ENCODE measurements around the gene ALDH1L1. TPM values are rescaled to one million over a fixed set of nuclear protein-coding genes. Genes with fewer than 3 reads are reported as not detected.
A peak's percentile ranks its signal among the peaks of the same experiment; 100 is the strongest.

Gene ALDH1L1
- under 1 TPM; 0.05 to 0.18 TPM for total RNA-seq

DNA sequence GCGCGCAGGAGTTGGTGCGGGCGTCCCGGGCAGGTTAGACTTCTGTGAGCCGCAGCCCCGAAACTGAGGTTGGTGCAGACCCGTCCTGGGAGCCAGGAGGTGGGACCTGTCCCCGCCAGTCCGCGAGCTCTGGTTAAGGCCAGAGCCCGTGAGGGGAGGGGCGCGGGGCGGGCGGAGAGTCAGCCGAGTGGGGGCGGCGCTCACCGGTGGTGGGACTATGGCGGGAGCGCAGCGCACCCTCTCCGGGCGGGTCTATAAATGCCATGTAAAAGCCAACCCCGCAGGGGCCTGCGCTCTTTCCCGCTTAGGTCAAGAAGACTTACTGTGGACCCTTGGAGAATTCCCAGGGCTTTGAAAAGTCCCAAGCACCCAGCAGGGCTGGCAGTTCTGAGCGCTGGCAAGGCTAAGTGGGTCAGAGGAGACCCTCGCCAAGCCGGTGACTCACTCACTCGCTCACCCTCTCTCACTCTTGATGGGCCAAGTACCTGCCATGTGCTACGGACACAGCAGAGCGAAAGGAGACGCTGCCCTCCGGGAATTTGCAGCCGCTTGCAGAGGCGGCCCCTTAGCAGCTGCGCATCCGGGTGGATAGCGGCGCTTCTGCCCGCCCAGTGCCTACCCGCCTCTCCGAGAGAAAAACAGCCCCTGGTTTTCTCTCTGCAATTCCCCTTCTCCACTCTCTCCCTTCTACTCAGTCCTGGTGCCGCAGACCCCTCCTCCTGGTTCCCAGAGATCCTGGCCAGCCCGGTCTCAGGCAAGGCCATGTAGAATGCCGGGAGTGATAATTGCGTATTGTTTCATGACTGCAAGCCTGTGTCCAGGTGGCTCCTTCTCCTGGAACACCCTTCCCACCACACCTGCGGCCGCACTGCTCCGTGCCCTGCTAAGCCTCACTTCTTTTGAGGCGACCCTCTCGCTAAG, at the start of gene ALDH1L1:
ALDH1L1 (minus strand) TSS at position 110 of the 921 bp plus-strand sequence. CDS start 19,607 bp downstream, outside the sequence.
- ATAC-seq, result no peak
- Mint-ChIP-seq H3K4me1 (peaks cover 4% of the 10 kb centered on the region), H3K27ac (no peak within 1 kb of the TSS), H3K4me3 (no peak within 1 kb of the TSS), H3K27me3 (peaks cover 37% of the 10 kb centered on the region), H3K9me3 (ENCODE audit: low read depth) (no peaks in the 10 kb centered on the region), H3K36me3 (ENCODE audit: low read depth) (no peaks in the 10 kb centered on the region)
- intact Hi-C loops (cut with DNase I, micrococcal nuclease), result no loop called here
- peak; percentile 9 for DNase-seq
- CTCF ChIA-PET, result interaction anchor here (1.0 kb wide), 1 partner anchor 16 kb away, joined by 4 read pairs; no protein-coding TSS in a partner anchor
- POLR2A ChIA-PET, result no interaction called here

DNA sequence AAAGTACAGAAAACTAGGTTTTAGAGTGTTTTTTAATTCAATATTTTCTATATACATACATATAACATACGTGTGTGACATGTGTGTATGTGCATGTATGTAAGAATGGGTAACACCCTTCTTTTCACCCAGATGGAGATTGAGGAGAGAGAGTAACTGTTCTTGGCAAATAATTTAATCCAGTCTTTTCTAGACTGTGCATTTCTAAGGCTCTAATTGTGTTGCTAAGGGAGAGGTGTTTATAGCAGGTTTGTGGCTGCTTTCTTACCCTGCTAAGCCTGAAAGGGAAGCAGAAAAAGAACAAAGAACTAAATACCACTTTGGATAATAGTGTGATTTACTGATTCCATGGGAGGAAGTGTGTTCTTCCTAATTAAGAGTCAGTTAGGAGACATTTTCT, 46.0 kb upstream of the ALDH1L1 start:
- no peak for DNase-seq
- CTCF ChIA-PET, result no interaction called here
- H3K9me3 Mint-ChIP-seq (ENCODE audit: low read depth), result no peaks in the 10 kb centered on the region
- H3K27ac Mint-ChIP-seq, result no peak overlapping the region
- intact Hi-C loops (cut with DNase I, micrococcal nuclease), result no loop called here
- POLR2A ChIA-PET, result no interaction called here
- ATAC-seq, result no peak
- H3K4me1 Mint-ChIP-seq, result no peaks in the 10 kb centered on the region
- H3K27me3 Mint-ChIP-seq, result peaks cover 10% of the 10 kb centered on the region
- H3K4me3 Mint-ChIP-seq, result no peak overlapping the region
- no peaks in the 10 kb centered on the region for H3K36me3 Mint-ChIP-seq (ENCODE audit: low read depth)

DNA sequence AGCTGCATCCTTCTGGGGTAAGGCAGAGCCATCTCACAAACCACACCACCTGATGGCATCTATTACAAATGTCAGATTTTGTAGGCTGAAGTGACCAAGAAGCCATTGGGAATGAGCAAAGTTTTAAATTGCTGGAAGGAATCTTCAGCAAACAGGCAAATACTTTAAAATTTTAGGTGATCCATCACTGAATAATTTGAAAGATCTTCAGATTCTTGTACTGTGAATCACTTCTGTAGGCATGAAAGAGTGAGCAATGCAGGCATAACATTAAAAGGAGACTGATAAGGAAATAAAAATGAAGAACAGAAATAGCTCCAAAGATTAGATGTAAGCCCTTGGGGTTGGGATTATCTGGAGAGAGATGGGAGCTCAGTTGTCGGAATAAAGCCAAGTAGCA, 36.0 kb upstream of the ALDH1L1 start:
- intact Hi-C loops (cut with DNase I, micrococcal nuclease), result no loop called here
- ATAC-seq (no peak), DNase-seq (no peak)
- POLR2A ChIA-PET, result no interaction called here
- Mint-ChIP-seq H3K27ac (no peak overlapping the region), H3K27me3 (peaks cover 47% of the 10 kb centered on the region), H3K4me1 (peaks cover 2% of the 10 kb centered on the region), H3K9me3 (ENCODE audit: low read depth) (no peaks in the 10 kb centered on the region), H3K36me3 (ENCODE audit: low read depth) (no peaks in the 10 kb centered on the region), H3K4me3 (no peak overlapping the region)
- CTCF ChIA-PET, result interaction anchor here (0.5 to 0.8 kb wide), 2 partner anchors 121 to 1863 kb away, joined by 3 to 4 read pairs; no protein-coding TSS in a partner anchor

DNA sequence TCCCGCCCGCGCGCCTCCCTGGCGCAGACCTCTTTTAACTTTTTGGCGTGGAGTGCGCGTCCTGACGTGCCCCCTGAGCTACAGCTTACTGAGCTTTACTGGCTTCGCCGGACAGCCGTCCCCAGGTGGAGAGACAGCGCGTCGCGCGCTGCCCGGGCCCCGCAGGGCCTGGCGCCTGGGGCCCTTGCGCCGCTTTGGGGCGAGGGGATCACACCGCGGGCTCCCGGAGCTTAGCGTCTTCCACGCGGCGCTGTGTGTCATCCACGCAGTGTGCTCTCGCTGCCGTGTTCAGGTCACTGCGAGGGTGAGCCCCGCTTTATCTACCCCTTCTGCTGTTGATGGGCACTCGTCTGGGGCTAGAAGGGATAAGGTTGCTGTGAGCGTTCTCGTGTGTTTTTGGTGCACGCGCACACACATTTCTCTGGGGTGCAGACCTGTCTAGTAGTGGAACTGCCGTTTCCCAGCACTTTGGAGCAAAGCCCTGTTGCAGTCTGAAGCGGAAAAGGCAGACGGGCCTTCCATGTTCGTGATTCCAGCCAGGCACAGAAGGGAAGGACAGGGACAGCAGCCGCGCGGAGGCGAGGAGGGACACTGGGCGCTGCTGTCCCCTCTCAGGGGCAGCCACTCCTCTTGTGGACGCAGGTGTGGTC, 33.1 kb upstream of the ALDH1L1 start:
- peaks cover 50% of the 10 kb centered on the region for H3K27me3 Mint-ChIP-seq
- peaks cover 2% of the 10 kb centered on the region for H3K4me1 Mint-ChIP-seq
- no peak overlapping the region for H3K27ac Mint-ChIP-seq
- H3K9me3 Mint-ChIP-seq (ENCODE audit: low read depth), result no peaks in the 10 kb centered on the region
- CTCF ChIA-PET, result interaction anchor here (0.7 to 2.6 kb wide), 2 partner anchors 15 to 138 kb away, joined by 3 to 8 read pairs; no protein-coding TSS in a partner anchor
- intact Hi-C loops (cut with DNase I, micrococcal nuclease), result no loop called here
- ATAC-seq (no peak), DNase-seq (no peak)
- no peak overlapping the region for H3K4me3 Mint-ChIP-seq
- H3K36me3 Mint-ChIP-seq (ENCODE audit: low read depth), result no peaks in the 10 kb centered on the region
- POLR2A ChIA-PET, result no interaction called here

DNA sequence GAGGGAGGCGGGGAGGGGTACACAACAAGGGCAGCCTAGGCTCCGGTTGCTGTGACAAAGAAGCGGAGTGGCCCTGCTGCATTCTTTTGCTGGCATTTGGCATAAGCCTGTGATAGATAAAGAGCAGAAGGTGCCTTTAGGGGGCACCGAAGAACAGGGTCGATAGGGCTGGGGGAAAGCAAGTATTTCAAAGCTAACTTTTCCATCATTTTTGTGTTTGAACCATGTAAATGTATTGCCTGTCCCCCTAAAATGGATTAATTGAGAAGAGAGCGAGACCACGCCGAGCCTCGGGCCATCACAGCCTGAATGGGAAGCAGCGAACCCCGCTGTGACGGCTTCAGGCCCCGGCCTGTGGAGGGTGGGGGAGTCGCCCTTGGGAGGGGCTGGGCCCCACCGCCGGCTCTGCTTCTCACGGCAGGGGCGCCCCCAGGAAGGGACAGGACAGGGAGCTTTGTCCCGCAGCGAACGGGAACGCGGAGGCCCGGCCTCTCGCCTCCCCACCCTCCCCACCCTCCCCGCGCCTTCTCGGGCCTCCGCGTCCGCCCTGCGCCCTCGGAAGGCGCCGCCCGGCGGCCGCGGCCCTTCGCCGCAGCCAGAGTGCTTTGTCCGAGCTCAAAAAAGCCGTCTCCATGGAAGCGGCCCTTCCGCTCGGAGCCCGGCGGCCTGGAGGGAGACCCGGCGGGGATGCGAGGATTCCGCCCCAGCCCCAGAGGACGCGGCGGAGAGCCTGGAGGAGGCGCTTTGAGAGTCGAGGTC, 32.4 kb upstream of the ALDH1L1 start:
- DNase-seq, result peak; percentile 20
- Mint-ChIP-seq H3K4me1 (peaks cover 2% of the 10 kb centered on the region), H3K27ac (no peak overlapping the region), H3K36me3 (ENCODE audit: low read depth) (no peaks in the 10 kb centered on the region), H3K27me3 (peaks cover 51% of the 10 kb centered on the region), H3K9me3 (ENCODE audit: low read depth) (no peaks in the 10 kb centered on the region), H3K4me3 (peak overlapping the region; percentile 45)
- ChIA-PET CTCF (interaction anchor here (0.7 to 2.6 kb wide), 2 partner anchors 14 to 138 kb away, joined by 3 to 8 read pairs; no protein-coding TSS in a partner anchor), POLR2A (no interaction called here)
- no peak for ATAC-seq
- intact Hi-C loops (cut with DNase I, micrococcal nuclease), result no loop called here

DNA sequence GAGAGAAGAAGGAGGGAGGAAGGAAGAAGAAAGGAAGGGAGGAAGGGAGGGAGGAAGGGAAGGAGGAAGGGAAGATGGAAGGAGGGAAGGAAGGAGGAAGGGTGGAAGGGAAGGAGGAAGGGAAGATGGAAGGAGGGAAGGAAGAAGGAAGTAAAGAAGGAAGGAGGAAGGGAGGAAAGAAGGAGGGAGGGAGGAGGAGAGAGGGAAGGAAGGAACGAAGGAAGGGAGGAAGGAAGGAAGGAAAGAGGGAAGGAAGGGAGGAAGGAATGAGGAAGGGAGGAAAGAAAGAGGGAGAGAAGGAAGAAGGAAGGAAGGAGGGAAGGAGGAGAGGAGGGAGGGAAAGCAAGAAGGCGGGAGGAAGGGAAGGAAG, 31.8 kb upstream of the ALDH1L1 start:
- no peaks in the 10 kb centered on the region for H3K36me3 Mint-ChIP-seq (ENCODE audit: low read depth)
- ATAC-seq (no peak), DNase-seq (no peak)
- H3K27me3 Mint-ChIP-seq, result peaks cover 49% of the 10 kb centered on the region
- peaks cover 2% of the 10 kb centered on the region for H3K4me1 Mint-ChIP-seq
- no peak overlapping the region for H3K4me3 Mint-ChIP-seq
- POLR2A ChIA-PET, result no interaction called here
- no peaks in the 10 kb centered on the region for H3K9me3 Mint-ChIP-seq (ENCODE audit: low read depth)
- no peak overlapping the region for H3K27ac Mint-ChIP-seq
- intact Hi-C loops (cut with DNase I, micrococcal nuclease), result no loop called here
- CTCF ChIA-PET, result interaction anchor here (2.6 kb wide), 1 partner anchor 14 kb away, joined by 8 read pairs; no protein-coding TSS in a partner anchor

DNA sequence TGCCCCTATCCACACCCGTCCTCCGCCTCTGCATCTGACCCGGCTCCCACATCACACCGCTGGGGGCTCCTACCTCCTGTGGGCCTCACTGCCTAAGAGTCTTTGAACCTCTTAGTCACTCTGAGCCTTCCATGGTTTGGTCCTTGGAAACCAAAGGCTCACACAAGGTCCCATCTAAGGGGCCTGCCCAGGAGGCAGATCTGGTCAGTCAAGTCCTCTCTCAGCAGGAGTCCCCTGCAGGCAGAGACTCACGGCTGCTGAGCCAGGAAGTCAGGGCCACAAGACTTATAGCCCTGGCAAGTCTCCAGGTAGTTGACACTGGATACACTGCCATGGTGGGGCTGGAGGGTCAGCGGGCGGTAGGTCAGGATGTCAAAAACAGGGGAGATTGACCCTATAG, 31.2 kb upstream of the ALDH1L1 start:
- ATAC-seq, result no peak
- DNase-seq, result no peak
- intact Hi-C loops (cut with DNase I, micrococcal nuclease), result no loop called here
- Mint-ChIP-seq H3K27ac (no peak overlapping the region), H3K9me3 (ENCODE audit: low read depth) (no peaks in the 10 kb centered on the region), H3K4me1 (peaks cover 2% of the 10 kb centered on the region), H3K4me3 (no peak overlapping the region), H3K36me3 (ENCODE audit: low read depth) (no peaks in the 10 kb centered on the region), H3K27me3 (peaks cover 49% of the 10 kb centered on the region)
- ChIA-PET POLR2A (no interaction called here), CTCF (interaction anchor here (2.6 kb wide), 1 partner anchor 13 kb away, joined by 8 read pairs; no protein-coding TSS in a partner anchor)

DNA sequence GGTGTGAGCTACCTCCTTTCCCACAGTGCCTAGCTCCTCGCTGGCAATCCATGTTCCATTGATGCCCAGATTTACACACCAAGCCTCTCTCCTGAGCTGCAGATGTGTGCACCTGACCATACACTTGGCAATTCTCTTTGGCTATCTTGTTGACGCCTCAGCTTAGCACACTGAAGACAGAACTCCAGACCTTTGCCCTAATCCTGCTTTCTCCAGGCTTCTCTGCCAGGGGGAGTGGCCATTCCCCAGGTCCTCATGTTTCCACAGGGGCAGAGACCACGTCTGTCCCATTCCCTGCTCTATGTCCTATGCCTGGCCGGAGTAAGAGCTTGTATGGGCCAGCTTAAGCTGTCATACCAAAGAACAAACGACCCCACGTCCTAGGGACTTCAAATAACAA, 30.2 kb upstream of the ALDH1L1 start:
- DNase-seq, result no peak
- no peak for ATAC-seq
- Mint-ChIP-seq H3K27me3 (peaks cover 42% of the 10 kb centered on the region), H3K4me1 (peaks cover 2% of the 10 kb centered on the region), H3K27ac (no peak overlapping the region), H3K36me3 (ENCODE audit: low read depth) (no peaks in the 10 kb centered on the region), H3K9me3 (ENCODE audit: low read depth) (no peaks in the 10 kb centered on the region), H3K4me3 (no peak overlapping the region)
- intact Hi-C loops (cut with DNase I, micrococcal nuclease), result no loop called here
- ChIA-PET POLR2A (no interaction called here), CTCF (no interaction called here)

DNA sequence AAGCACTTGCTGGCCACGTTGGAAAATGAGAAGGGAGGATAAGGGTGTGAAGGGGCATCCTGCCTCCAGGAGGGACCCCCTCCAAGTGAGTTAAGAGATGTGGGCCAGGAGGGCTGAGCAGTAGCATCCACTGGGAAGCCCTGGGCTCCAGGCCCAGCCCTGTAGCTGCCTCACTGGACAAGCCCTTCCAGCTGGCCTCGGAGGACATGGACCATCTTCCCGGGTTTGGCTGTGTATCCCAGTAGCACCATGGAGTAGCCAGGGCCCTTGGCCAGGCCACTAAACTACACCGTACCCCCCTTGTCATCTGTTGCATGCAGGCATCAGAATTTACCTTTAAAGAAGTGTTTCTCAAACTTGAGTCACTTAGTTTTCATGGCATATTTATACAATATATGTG, 29.4 kb upstream of the ALDH1L1 start:
- intact Hi-C loops (cut with DNase I, micrococcal nuclease), result no loop called here
- no peak overlapping the region for H3K4me3 Mint-ChIP-seq
- ChIA-PET POLR2A (no interaction called here), CTCF (no interaction called here)
- H3K27me3 Mint-ChIP-seq, result peaks cover 37% of the 10 kb centered on the region
- DNase-seq, result no peak
- peaks cover 2% of the 10 kb centered on the region for H3K4me1 Mint-ChIP-seq
- ATAC-seq, result no peak
- no peaks in the 10 kb centered on the region for H3K9me3 Mint-ChIP-seq (ENCODE audit: low read depth)
- no peak overlapping the region for H3K27ac Mint-ChIP-seq
- H3K36me3 Mint-ChIP-seq (ENCODE audit: low read depth), result no peaks in the 10 kb centered on the region

DNA sequence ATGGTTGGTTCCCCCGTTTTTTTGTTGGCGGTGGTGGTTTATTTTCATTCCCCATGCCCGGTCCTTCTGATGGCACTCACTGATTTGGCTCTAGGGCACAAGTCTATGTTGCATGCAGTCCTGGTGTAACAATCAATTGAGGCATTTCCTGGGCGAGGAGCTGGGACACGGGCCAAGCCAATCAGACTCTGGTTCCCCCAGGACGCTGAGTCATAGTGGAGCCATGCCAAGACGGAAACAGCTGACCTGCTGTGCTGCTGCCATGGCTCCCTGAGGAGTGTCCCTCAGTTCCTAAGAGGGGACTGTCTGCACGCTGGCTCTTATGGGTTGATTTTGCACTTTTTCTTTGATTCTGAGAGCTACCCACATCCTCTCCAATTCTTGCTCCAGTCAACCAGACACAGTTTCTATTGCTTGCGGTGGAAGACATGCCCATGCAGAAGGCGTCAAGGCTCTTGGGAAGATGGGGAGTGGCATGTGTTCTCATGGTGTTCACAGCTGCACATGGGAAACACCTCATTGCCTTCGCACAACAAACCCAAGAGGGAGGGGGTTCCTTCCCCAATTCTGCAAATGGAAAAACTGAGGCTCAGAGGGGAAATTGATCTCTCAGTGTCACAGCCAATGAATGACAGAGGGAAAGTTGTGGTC, 28.3 kb upstream of the ALDH1L1 start:
- CTCF ChIA-PET, result interaction anchor here (0.9 to 2.6 kb wide), 2 partner anchors 10 to 31 kb away, joined by 4 to 12 read pairs; no protein-coding TSS in a partner anchor
- POLR2A ChIA-PET, result no interaction called here

DNA sequence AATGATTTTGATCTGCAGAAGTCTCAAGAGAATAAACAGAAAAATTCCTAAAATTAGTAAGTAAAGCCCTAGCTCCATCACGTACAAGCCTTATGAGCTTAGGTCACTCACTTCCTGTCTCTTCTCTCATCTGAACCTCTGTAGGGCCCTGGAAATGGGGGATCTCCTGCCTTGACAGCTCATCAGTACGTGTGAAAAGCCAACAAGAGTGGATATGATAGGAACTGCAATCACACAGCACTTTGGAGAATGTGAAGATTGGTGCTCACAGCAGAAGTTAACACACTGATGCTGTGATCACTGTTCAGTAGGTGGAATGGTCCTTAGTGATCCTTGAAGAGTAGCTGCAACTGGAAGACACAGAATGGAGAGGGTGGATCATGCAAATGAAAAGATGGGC, 27.8 kb upstream of the ALDH1L1 start:
- Mint-ChIP-seq H3K27me3 (peaks cover 28% of the 10 kb centered on the region), H3K9me3 (ENCODE audit: low read depth) (no peaks in the 10 kb centered on the region), H3K36me3 (ENCODE audit: low read depth) (no peaks in the 10 kb centered on the region), H3K4me3 (no peak overlapping the region), H3K4me1 (peaks cover 2% of the 10 kb centered on the region), H3K27ac (no peak overlapping the region)
- CTCF ChIA-PET, result interaction anchor here (2.6 kb wide), 1 partner anchor 10 kb away, joined by 12 read pairs; no protein-coding TSS in a partner anchor
- POLR2A ChIA-PET, result no interaction called here
- DNase-seq, result no peak
- ATAC-seq, result no peak
- intact Hi-C loops (cut with DNase I, micrococcal nuclease), result no loop called here

More for the DNA sequence above, 28.3 kb upstream of the ALDH1L1 start:
- H3K36me3 Mint-ChIP-seq (ENCODE audit: low read depth), result no peaks in the 10 kb centered on the region
- DNase-seq (no peak), ATAC-seq (no peak)
- intact Hi-C loops (cut with DNase I, micrococcal nuclease), result no loop called here
- peaks cover 31% of the 10 kb centered on the region for H3K27me3 Mint-ChIP-seq
- H3K9me3 Mint-ChIP-seq (ENCODE audit: low read depth), result no peaks in the 10 kb centered on the region
- H3K4me3 Mint-ChIP-seq, result no peak overlapping the region
- no peak overlapping the region for H3K27ac Mint-ChIP-seq
- H3K4me1 Mint-ChIP-seq, result peaks cover 2% of the 10 kb centered on the region
